GM21825 (cell line): ENCODE results near the gene TPP1.

Experiments
- ATAC-seq: cut with Tn5 transposase; IDR thresholded peaks from one replicate; pipeline ENCODE4 v1.9.1; 2021; ENCODE audit warnings: mild to moderate bottlenecking, moderate library complexity; ENCODE audit not compliant: unreplicated experiment

Gene TPP1

DNA sequence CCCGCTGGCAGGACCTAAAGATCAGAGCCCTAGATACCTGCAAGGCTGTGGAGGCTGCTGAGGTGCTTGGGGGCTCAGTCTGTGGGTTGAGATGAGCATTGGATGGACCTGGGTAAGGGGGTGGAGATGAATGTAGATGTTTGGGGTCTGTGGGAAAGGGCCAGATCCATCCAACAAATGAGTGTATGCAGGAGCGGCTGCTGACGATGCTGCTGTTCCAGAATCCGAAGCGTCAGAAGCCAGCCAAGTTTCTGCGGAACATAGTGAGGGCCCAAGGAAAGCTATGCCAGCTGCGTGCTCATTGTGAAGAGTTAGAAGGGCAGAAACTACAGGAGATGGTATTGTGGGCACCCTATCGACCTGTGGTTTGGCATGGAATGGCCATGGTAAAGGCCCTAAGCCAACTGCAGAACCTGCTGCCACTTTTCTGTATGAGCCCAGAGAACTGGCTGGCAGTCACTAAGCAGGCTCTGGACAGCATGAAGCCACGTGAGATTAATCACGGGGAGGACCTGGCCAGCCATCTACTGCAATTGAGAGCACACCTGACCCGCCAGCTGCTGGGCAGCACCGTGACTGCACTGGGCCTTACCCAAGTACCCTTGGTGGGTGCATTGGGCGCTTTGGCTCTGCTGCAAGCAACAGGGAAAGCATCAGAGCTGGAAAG lies 52.4 kb downstream of the TPP1 start:
- ATAC-seq, result no peak

GRCh38 chr11:6565988-6566703 lies 53.1 kb downstream of the TPP1 start:
- ATAC-seq, result no peak

DNA sequence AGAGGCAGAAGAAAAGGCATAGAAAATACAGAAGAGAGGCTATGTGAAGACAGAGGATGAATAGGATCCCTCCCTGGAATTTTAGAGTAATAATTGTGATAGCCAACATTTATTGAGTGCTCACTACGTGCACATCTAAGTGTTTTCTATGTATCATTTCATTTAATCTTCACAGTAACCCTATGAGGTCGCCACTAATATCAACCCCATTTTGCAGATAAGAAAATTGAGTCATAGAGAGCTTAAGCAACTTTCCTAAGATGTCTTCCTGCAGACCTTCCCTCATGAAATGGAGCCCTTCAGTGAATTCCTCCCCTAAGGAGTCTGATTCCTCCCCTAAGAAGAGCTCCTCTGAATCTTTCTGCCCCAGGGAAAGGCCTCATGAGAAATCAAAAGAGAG lies 53.9 kb downstream of the TPP1 start:
- ATAC-seq, result no peak

- no peak for ATAC-seq
Observed at GRCh38 chr11:6563667-6564066, 55.6 kb downstream of the TPP1 start.

DNA sequence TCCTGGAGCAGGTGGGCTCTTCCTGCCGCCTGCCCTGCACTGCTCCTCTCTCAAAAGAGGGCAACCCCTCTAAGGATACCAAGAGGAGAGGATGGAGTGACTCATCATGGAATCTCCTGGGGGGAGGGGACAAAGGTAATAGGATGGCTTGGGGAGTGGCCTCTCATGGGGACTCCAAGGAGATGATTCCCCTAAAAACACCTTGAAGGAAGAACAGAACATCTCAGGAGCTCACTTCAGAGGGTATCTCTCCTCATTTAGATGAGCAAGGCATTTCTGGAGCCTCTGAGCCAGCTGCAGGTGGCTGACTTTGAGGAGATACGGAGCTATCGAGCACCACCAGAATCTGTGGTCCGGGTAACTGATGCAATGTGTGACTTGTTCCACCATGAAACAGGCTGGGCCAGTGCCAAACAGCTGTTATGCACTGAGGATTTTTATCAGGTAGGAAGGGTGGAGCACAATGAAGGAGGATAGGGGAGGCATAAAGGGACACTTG lies 56.1 kb downstream of the TPP1 start:
- no peak for ATAC-seq
